LNCAP (cell line): ENCODE data around the gene FGFRL1.

Source experiments
- CTCF ChIP-seq: fragments of 450-650 bp; IDR thresholded peaks from 2 replicates; pipeline ENCODE4 v1.5.1; 2017; ENCODE audit warnings: mild to moderate bottlenecking

FGFRL1 gene

GRCh38 chr4:1042352-1043055, 31.1 kb downstream of the FGFRL1 start:
- no peak for TF ChIP-seq CTCF

GRCh38 chr4:1043162-1043561, 31.7 kb downstream of the FGFRL1 start:
- no peak for TF ChIP-seq CTCF

DNA sequence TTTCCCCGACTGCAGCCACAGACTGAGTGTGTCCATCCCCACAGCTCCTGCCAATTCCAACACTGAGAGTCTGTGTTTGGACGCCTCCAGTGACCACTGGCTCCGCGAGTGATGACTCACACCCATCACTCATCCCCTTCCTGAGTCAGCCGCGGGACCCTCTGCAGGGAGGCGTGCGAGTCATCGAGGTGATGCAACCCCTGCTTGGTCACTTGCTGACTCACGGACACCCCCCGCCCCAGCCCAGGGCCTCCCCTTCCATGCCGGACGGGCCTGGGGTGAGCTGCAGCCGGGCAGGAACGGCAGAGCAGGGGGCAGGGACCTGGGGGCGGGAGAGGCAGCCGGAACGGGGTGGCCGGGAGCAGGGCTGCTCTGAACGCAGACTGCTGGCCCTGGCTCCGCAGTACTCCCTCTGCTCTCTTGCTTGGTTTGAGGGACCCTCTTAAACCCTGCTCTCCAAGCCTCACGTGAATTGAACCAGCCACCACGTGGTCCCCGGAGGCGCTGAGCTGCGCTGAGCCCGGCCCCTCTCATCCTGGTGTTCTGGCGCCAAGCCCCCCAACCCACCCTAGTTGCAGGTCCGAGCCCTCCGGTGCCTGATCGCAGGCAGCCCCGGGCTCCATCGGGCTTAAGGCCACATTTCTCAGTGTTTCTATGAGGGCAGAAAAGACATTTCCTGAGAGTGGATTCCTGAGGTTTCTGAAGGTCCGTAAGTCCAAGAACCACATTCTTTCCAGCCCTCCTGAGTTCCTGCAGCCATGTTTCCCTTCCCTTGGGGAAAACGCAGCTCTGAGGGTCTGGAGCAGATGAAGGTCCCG, 32.4 kb downstream of the FGFRL1 start:
- TF ChIP-seq CTCF = no peak

DNA sequence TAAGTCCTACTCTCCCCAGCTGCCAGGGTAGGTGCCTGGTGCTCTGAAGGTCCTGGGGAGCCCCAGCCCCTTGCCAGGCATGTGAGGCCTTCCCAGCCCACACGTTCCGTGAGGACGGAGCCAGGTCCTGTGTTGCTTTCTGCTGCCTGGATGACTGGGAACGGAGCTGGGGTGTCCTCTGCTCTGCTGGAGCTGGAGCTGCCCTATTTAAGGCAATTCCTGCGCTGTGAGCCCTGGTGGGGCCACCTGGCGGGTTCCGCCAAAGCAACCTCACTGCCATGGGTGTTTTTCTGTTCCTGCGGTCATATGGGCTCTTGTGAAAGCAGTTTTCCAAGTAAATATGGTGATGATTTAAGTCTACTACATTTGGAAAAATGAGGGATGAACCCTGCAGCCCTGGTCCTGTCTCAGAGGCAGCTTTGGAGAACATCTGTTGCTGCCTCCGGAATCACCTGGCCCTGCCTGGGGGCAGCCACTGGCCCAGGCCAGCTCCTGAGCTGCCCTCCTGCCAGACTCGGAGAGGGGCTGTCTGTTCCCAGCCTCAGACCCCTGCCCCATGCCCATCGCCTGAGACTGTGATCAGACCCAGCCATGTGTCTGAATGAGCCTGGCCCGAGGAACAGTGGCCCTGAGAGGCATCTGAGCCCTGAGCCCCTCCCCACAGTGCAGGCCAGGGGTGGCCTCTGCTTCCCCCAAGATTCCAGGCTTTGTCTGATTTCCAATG, 33.2 kb downstream of the FGFRL1 start:
- TF ChIP-seq CTCF = no peak

DNA sequence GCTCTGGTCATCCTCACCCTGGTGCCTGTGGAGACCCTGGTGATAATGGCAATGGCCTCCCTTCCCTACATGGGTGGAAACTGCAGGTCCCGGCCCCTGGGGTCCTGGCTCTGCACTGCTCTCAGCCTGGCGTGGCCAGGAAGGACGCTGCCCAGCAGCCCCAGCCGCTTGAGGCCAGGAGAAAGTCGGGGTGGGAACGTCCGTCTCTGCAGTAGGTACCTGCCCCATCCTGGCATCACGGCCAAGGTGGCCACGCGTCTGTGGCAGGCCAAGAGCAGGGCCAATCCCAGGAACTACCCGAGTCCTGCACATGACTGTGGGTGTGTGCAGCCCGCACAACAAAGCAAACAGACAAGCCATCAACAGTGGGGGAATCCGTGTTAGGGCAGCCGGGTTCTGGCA, 33.8 kb downstream of the FGFRL1 start:
- no peak for TF ChIP-seq CTCF

GRCh38 chr4:1045595-1046201, 34.3 kb downstream of the FGFRL1 start:
- no peak for TF ChIP-seq CTCF

GRCh38 chr4:1047106-1047975, 35.9 kb downstream of the FGFRL1 start:
- TF ChIP-seq CTCF = no peak
